Medulla oblongata (tissue), 1 donor: Measurements from ENCODE around the gene AOAH.

ENCODE experiments used
- DNase-seq: peaks from one replicate; pipeline ENCODE4 v3.0.0-alpha.2; 2015; ENCODE audit errors: extremely low spot score

Gene AOAH

GRCh38 chr7:36602511-36602910 lies 121.8 kb downstream of the AOAH start:
- DNase-seq, result no peak

DNA sequence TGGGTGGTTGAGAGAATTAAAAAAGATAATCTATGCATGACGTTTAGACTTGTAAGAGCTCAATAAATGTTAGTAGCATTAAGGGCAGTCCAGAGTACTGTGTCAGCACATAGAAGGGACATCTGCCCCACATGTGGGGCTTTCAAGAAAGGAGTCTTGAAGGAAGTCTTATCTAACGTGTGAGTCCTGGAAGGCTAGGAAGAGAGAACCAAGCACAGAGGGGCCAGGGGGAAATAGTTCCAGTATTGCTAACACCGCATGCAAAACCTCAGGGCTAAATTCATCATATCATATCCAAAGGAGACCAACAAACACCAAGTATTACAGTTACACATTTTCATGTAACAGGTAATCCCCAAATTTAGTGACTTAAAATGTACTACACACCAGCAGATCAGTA lies 122.7 kb downstream of the AOAH start:
- no peak for DNase-seq

DNA sequence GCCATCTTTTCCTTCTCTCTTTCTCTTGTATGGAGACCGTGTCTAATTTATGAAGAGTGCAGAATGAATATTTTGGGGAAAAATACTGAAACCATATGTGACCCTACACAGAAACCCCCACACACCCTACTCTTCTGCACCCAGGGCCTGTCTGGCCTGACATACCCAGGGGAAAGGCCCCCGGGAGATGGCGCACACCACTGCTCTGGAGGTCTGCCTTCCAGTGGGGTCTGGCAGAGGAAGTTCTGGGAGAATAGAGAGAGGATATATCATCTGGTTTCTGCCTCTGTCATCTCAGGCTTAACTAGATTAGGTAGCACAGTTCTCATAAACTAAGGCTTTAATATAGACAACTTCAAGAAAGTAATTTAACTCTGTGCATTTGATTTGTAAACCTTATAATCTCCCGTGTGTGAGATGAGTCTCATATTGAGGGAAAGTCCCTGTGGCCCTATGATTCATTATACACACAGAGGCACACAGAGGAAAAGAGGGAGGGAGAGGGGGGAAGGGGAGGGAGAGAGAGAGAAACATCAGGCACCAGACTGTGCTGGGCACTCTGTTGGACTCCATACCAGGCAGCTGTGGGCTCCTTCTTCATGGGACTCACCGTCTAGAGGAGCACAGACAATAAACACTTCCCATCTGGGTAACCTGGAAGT lies 123.3 kb downstream of the AOAH start:
- peak; percentile 42 for DNase-seq

DNA sequence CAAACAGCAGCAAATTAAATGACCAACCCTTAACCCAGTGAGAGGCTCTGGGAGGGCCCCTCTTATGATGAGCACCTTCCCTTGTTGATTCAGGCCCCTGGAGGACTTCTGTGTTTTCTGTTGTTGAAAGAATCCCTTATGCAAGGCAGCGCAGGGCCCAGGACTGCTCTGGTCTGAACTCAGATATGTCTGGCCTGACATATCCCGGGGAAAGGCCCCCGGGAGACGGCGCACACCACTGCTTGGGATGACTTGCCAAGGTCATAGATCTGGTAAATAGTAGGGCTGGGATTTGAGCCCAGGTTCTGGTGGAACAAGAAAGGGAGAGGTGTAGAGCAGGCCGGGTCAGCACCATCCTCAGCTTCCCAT lies 124.0 kb downstream of the AOAH start:
- no peak for DNase-seq

DNA sequence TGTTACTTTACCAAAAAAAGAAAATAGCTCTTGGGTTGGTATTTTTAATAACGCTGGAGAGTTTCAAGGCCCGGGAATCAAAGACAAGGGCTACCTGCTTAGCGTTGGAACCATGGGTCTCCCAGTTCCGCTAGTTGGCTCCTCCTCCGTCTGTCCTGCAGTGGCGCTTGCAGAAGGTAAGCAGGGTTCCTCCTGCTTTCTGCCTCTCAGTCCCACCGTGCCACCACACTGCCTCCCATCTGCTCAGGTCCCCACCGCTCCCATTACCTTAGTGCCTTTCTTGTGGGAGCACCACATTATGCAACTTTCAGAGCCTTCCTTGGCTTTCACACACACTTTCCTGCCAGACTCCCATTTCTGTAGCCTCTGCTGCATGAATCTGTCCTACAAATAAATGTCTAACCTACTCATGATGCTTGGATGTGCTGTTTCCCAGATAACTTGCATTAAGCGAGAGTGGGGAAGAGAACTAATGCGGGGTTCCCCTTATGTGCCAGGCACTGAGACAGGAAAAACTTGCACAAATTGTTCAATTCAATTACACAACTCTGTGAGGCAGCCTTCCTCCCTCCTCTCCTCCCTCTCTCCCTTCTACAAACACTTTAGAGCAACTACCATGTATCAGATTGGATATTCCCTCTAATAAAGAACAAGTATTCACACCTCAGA lies 124.5 kb downstream of the AOAH start:
- DNase-seq, result no peak

DNA sequence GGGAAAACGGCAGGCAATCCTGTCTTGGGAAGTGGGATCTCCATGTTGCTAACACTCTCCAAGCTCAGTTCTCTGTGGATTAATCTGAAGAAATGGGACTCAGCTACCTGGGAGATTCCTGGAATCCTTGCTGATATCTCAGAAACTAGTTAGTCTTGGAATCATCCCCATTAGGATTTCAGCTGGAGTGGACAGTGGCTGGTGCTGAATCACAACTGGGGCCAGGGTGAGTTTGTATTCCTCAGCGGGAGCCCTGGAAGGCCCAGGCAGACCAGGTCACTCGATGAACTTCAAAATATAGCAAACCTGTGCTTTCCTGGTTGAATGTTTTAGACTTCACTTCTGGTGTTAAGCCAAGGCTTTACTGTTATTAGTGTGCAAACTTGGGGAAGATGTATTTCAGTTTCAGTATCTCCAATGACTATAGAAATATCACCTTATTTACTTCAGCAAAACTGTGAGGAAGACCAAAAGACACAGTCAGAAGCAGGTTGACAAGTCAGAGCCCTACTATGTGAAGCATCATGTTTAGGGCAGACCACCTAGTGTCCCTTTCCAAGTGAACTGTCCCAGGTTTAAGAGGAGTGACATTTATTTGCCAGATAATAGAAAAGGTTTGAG lies 126.1 kb downstream of the AOAH start:
- no peak for DNase-seq

- no peak for DNase-seq
These were observed 127.1 kb downstream of the AOAH start for GRCh38 chr7:36597090-36597773.

DNA sequence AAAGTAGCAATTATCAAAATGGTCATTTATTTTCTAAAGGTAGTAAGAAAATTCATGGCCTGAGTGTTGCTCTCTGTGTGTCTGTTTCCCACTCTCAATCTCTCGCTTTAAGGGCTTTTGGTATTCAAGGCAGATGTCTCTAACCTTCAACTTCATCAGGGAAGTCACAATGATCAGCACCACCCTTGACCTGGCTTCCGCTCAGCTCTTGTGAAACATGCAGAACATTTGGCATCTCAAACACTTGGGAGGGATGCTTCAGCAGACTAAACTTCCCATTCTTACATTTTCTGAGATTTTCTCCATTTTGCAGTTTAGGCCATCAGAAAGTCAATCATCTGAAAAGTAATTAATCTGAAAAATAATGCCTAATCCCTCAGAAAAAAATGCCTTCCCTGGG lies 129.8 kb downstream of the AOAH start:
- no peak for DNase-seq

DNA sequence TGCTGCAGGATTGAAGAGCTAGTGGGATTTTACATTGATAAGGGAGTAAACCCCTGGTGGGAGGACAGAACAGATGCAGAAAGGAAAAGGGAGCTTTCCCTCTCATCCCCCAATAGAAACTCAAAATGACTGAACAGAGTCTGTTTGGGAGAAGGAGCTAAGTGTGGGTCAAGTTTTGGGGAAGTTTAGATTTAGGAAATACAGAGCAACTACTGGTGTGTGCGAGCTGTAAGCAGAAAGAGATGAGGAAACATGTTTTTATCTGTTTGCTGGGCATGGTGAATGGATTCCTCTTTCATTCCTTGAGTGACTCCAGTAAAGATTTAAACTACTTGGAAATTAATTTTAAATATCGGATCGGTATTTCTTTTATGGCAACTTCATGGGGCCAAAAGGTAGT lies 132.7 kb downstream of the AOAH start:
- no peak for DNase-seq

DNA sequence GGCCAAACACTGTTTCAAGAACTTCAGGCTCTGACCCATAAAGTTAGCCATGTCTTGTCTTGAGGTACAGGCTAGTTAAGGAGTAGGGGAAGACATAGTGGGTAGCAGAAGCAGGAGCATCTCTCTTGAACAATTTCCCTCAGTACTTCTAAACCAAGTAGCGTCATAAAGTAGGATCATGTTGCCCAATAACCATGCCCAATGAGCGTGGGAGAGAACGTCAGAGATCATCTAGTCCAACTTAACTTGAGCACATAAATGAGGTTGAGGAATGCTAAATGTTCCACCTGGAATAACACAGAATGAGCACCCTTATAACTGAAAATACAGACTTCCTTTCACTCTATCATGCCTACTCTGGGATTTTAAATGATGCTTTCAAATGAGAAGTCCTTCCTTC lies 134.9 kb downstream of the AOAH start:
- no peak for DNase-seq

- DNase-seq, result no peak
These were observed 141.0 kb downstream of the AOAH start for GRCh38 chr7:36583318-36583717.

- DNase-seq, result no peak
These were observed 148.5 kb downstream of the AOAH start for GRCh38 chr7:36575832-36576231.

DNA sequence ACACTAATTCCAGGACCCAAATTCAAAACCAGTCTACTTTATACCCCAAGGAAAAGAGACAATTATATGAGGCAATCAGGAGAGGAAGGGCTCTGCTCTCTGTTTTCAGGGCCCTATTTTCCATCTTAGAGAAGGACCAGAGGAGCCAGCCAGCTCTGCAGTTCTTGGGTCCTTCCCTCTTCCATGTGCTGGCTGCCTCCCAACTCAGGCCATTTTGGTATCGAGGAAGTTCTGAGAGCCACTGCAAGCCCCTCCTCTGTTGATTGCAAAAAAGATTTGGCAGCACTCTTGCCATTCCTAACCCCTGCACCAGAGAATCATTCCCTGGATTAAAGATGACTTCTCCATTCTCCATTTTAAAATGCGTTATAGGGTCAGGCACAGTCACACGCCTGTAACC lies 151.2 kb downstream of the AOAH start:
- no peak for DNase-seq

DNA sequence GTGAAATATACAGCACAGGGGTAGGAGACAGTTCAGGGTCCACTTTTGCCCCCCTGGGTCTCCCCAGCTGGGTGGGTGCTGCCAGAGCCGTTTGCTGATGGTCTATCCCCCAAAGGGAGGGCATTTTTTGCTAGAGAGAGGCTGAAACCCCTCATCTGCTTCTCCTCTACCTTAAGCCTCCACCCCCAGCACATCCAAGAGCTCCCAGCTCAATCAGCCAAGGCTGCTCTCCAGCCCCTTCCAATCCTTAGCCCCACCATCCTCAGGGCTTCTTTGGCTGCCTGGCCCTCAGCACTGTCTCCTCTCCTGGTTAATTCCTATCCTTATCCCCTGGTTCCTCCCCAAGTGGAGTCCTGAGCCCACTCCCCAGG lies 153.1 kb downstream of the AOAH start:
- no peak for DNase-seq

DNA sequence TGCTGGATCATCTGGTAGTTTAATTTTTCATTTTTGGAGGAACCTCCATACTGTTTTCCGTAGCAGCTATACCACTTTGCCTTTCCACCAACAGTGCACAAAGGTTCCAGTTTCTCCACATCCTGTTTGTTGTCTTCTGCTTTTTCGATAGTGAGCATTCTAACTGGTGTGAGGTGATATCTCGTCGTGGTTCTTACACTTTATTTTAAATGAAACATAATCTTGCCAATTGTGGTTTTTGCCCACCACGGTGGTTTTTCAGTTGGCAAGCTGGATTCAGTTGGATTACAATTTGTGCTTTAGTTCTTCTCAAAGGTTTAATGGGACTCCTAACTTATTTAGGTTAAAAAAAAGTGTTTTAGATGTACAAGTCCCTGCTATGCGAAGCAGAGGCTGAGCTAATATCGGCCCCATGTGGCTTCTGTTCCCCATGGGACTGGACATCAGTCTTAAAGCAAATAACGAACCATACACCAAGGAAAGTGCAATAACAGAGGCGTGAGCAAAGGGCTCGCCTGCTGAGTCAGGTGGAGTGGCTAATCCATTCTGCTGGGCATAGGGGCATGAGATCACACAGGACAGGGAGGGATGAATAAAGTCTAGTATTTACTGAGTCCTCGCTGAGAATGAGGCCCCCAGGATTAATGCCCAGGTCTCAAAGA lies 153.6 kb downstream of the AOAH start:
- DNase-seq, result no peak

DNA sequence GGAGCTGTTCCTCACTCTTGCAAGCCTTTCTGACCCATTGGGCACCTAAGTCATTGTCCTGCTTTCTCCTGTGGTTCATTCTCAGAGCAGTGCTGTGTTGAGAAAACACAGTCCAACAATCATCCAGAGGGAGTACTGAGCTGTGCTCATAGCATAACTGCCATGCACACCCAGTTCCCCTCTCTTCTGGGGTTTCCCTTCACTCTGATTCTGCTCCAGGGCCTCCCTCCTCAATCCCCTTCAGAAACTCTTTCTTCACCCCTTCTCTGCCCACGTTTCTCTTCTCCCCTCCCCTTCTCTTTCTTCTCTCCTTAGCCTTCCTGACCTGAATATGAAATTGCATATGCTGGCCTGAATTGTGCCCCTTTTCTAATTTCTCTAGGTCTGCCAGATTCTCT lies 155.8 kb downstream of the AOAH start:
- no peak for DNase-seq

DNA sequence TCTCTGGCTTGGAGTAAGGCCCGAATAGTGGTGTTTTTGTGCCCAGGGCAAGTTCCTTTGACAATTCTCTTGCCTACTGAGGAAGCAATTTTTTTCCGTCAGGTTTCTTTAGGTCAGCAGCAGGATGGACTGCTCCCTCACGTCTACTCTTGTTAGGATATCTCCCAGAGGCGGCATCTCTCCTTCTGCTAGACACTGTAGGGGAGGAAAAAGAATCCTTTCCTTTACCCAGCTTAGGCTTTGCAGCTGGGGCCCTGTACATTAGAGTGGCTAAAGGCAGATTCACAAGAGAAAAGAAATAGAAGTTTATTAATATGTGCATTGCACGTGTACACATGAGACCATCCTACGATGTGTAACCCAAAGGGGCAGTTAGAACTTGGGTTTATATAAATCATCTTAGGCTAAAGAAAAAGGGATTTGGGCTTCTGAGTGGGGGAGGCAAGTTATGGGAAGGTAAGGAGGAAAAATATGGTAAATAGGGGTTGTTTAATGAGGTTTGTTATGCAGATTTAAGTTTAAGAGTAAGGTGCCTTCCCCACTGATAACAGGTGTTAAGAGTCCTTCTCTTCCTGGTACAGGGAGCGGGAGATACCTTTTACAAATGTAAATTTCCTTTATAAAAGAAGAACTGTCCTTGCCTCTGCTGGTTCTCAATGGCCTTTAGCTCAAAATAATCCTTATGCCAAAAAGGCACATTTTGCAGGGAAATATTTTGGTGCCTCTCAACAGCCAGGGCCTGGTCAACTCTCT lies 156.4 kb downstream of the AOAH start:
- no peak for DNase-seq

GRCh38 chr7:36565792-36566356 lies 158.4 kb downstream of the AOAH start:
- no peak for DNase-seq

DNA sequence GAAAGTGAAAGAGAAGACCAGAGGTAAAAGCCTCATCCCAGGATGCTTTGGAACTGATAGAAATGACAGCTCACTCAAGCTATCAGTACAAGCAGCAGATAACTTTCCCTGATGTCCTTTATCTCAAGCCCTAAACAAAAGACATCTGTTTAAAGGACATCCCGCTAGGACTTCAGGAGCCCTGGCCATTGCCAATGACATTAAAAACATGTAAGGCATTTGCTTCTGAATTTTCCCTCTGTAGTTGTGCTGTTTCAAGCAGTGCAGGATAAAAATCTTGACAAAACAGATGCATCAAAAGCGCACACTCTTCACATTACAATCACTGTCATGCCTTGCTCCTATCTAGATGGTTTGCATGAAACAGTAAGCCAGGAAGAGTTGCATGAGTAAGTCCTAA lies 159.8 kb downstream of the AOAH start:
- DNase-seq, result no peak

- DNase-seq, result no peak
These were observed 160.5 kb downstream of the AOAH start for GRCh38 chr7:36563706-36564327.

GRCh38 chr7:36562121-36562520 lies 162.2 kb downstream of the AOAH start:
- no peak for DNase-seq
